BLaER1 (cell line): Measurements from ENCODE around the gene IRX4.

Experiments
- H3K27ac ChIP-seq: shearing (Covaris generic); formaldehyde crosslinking; 2 replicates; pipeline ENCODE4 v1.8.1; 2022
- H3K27me3 ChIP-seq: shearing (Covaris generic); formaldehyde crosslinking; 2 replicates; pipeline ENCODE4 v1.8.1; 2022
- H3K36me3 ChIP-seq: shearing (Covaris generic); formaldehyde crosslinking; 2 replicates; pipeline ENCODE4 v1.8.1; 2022
- H3K4me1 ChIP-seq: shearing (Covaris generic); formaldehyde crosslinking; 2 replicates; pipeline ENCODE4 v1.8.1; 2022
- H3K4me2 ChIP-seq: shearing (Covaris generic); formaldehyde crosslinking; 2 replicates; pipeline ENCODE4 v1.8.1; 2022
- H3K4me3 ChIP-seq: shearing (Covaris generic); formaldehyde crosslinking; 2 replicates; pipeline ENCODE4 v1.8.1; 2022
- H3K9ac ChIP-seq: shearing (Covaris generic); formaldehyde crosslinking; 2 replicates; pipeline ENCODE4 v1.8.1; 2022
- H3K9me3 ChIP-seq: shearing (Covaris generic); formaldehyde crosslinking; 2 replicates; pipeline ENCODE4 v1.8.1; 2022
- H4K20me1 ChIP-seq: shearing (Covaris generic); formaldehyde crosslinking; 2 replicates; pipeline ENCODE4 v1.8.1; 2022
- Cebpa-rat ChIP-seq: shearing (Covaris generic); IDR thresholded peaks from 2 replicates; pipeline ENCODE4 v1.8.1; 2022

IRX4 gene

DNA sequence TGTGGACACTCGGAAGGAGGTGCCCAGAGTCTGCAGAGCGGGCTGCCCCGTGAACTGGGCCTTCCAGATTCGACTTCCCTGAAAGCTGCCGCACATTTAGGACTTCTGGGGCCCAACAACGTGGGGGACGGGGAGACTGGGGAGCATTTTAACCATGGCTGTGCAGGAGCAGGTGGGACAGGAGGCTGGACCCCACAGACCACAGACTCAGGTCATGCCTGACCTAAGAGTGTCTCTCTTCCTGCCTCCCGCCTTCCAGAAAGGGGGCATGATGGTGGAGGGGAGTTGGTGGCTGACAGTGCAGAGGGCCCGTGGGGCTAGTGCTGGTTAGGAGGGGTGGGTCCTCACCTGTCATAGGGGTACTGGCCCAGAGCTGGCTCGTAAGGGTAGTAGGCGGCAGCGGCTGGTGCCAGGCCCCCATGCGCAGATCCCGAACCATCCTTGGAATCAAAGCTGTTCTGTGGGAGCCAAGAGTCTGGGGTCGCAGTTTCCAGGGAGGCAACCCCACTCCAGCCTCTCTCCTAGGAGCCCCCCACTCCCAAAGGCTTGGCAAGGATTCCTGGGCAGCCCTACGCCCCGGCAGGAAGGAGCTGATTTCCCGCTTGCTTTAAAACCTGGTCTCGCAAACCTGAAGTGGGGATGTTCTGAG is 2.2 kb downstream of the IRX4 start:
- no peak for TF ChIP-seq Cebpa-rat
- Histone ChIP-seq H3K36me3 (no peaks in the 10 kb centered on the region), H4K20me1 (peaks cover 83% of the 10 kb centered on the region), H3K4me2 (no peak overlapping the region), H3K27ac (no peak overlapping the region), H3K9me3 (peaks cover 42% of the 10 kb centered on the region), H3K9ac (no peak overlapping the region), H3K27me3 (peaks cover 100% of the 10 kb centered on the region), H3K4me1 (peaks cover 31% of the 10 kb centered on the region), H3K4me3 (no peak overlapping the region)

- no peak for TF ChIP-seq Cebpa-rat
- no peak overlapping the region for H3K4me2 ChIP-seq
- no peak overlapping the region for H3K27ac ChIP-seq
- H3K27me3 ChIP-seq, result peaks cover 100% of the 10 kb centered on the region
- H3K9ac ChIP-seq, result no peak overlapping the region
- H4K20me1 ChIP-seq, result peaks cover 86% of the 10 kb centered on the region
- H3K9me3 ChIP-seq, result peaks cover 37% of the 10 kb centered on the region
- peaks cover 40% of the 10 kb centered on the region for H3K4me1 ChIP-seq
- H3K36me3 ChIP-seq, result no peaks in the 10 kb centered on the region
- H3K4me3 ChIP-seq, result no peak overlapping the region
Observed at GRCh38 chr5:1879292-1880263, 3.1 kb downstream of the IRX4 start.

- no peak overlapping the region for H3K9ac ChIP-seq
- peaks cover 85% of the 10 kb centered on the region for H4K20me1 ChIP-seq
- no peak for TF ChIP-seq Cebpa-rat
- H3K36me3 ChIP-seq, result no peaks in the 10 kb centered on the region
- H3K9me3 ChIP-seq, result peaks cover 37% of the 10 kb centered on the region
- 0 out of 2 replicates have a peak overlapping the region, but pooled peaks have one; percentile 23 for H3K4me3 ChIP-seq
- peaks cover 100% of the 10 kb centered on the region for H3K27me3 ChIP-seq
- no peak overlapping the region for H3K4me2 ChIP-seq
- H3K4me1 ChIP-seq, result peaks cover 41% of the 10 kb centered on the region
- no peak overlapping the region for H3K27ac ChIP-seq
Observed at GRCh38 chr5:1878050-1878849, 4.5 kb downstream of the IRX4 start.

DNA sequence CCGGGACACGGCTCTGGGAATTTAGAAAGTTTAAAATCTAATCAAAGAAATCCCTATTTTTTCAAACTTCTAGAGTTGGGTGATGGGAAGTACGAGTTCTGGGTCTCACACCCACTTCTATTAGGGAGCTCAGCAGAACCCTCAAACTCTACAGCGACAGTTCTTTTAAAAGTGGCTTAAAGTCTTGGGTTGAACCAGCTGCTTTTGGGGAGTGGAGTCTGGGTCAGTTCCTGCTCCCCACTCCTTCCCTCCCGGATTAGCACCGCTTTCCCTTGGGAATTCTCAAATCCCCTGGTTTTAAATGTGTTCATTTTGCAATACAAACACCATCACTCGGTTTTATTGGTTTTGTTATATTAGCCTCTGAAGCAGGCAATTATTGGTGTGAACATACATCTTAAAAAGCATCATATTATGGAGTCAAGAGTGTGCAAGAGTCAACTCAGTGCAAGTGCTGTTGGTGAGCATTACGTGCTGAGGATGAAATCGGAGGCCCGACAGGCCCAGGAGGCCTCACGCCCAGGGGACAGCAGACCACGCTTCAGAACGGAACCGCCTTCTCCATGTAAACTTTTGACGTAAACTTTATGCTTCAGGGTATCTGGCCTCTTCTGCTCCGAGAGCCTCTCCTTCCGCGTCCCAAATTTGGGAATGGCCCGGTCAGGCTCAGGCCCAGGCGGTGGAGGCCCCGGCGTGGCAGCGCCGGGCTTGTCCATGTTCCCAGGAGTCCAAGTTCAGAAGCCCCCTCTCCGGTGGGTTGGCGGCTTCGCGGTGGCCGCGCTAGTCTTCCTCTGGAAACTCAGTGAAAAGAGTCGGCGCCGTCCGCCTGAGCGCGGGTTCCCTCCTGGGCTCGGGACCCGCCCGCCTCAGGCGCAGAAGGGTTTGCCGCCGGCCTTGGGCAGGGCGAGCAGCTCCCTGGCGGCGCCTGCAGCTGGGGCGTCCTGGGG is 5.3 kb downstream of the IRX4 start:
- H3K4me2 ChIP-seq, result no peak overlapping the region
- peak overlapping the region; percentile 23; the same call in 1 of the 2 replicates for H3K4me3 ChIP-seq
- no peak overlapping the region for H3K27ac ChIP-seq
- no peak overlapping the region for H3K9ac ChIP-seq
- H3K4me1 ChIP-seq, result peaks cover 41% of the 10 kb centered on the region
- H3K27me3 ChIP-seq, result peaks cover 100% of the 10 kb centered on the region
- H4K20me1 ChIP-seq, result peaks cover 85% of the 10 kb centered on the region
- peaks cover 37% of the 10 kb centered on the region for H3K9me3 ChIP-seq
- H3K36me3 ChIP-seq, result no peaks in the 10 kb centered on the region
- no peak for TF ChIP-seq Cebpa-rat

DNA sequence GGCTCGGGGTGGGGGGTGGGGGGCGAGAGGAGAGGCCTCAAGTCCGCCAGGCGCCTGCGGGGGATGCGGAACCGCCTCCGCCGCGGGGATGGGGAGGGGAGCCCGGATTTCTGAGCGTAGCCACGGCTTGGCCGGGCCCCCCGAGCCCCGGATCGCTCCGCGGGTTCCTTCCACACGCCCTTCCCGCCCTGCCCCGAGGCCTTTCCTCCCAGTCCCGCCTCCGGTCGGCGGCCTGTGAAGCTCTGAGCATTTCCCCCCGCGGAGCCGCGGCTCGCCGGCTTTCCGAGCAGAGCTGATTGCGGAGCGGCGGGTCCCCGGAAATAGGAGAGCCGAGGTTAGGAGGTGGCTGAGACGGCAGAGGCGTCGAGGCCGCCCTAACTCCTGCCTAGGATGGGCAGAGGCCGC is 6.1 kb downstream of the IRX4 start:
- peaks cover 79% of the 10 kb centered on the region for H4K20me1 ChIP-seq
- no peak overlapping the region for H3K9ac ChIP-seq
- peak overlapping the region; percentile 36; the same call in 1 of the 2 replicates for H3K4me3 ChIP-seq
- H3K9me3 ChIP-seq, result peaks cover 31% of the 10 kb centered on the region
- H3K36me3 ChIP-seq, result no peaks in the 10 kb centered on the region
- no peak overlapping the region for H3K27ac ChIP-seq
- peak overlapping the region; percentile 60 for H3K4me2 ChIP-seq
- peaks cover 99% of the 10 kb centered on the region for H3K27me3 ChIP-seq
- no peak for TF ChIP-seq Cebpa-rat
- H3K4me1 ChIP-seq, result peaks cover 36% of the 10 kb centered on the region

DNA sequence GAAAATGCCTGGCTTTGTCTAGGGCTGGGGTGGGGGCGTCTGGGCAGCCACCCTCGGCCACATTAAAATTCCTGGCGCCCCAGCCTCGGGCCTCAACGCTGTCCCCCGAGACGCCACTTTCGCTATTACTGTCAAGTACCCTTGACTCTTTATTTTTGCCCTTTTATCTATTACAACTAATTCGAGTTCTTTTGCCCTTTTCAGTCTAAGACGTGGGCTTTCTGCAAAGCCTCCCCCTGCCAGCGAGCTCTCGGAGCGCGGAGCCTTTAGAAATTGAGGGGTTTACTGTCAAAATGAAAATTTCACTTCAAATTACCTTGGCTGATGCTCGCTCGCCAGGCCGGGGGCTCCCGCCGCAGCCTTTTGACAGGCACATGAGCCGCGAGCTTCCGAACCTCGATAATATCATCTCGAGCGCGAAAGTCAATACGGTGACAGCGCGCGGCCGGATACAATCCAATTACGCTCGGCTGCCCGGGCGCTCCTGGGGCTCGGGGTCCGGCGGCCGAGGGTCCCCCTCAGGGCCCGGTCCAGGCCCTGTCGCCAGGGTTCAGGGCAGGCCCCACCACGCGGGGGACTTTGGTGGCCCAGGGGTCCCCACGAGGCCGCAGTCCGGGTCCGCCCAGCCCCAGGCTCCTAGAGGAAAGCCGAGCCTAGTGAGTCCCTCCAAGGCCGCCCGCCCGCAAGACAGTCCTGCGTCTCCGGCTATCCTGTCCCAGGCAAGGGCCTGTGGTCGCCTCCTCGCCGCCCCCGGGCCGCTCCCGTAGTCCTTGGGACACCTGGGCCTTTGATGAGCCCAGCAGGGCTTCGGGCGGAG is 6.7 kb downstream of the IRX4 start:
- Histone ChIP-seq H3K27me3 (peaks cover 99% of the 10 kb centered on the region), H3K36me3 (no peaks in the 10 kb centered on the region), H3K4me2 (peak overlapping the region; percentile 60), H3K27ac (no peak overlapping the region), H3K9me3 (peaks cover 27% of the 10 kb centered on the region), H3K4me1 (peaks cover 35% of the 10 kb centered on the region), H3K9ac (no peak overlapping the region), H3K4me3 (peak overlapping the region; percentile 36), H4K20me1 (peaks cover 76% of the 10 kb centered on the region)
- TF ChIP-seq Cebpa-rat, result no peak

GRCh38 chr5:1875281-1875842 is 7.4 kb downstream of the IRX4 start:
- peaks cover 27% of the 10 kb centered on the region for H3K9me3 ChIP-seq
- H3K4me1 ChIP-seq, result peaks cover 35% of the 10 kb centered on the region
- H4K20me1 ChIP-seq, result peaks cover 72% of the 10 kb centered on the region
- TF ChIP-seq Cebpa-rat, result no peak
- H3K4me3 ChIP-seq, result peak overlapping the region; percentile 7
- H3K27ac ChIP-seq, result no peak overlapping the region
- peaks cover 97% of the 10 kb centered on the region for H3K27me3 ChIP-seq
- peak overlapping the region; percentile 60 for H3K4me2 ChIP-seq
- no peaks in the 10 kb centered on the region for H3K36me3 ChIP-seq
- no peak overlapping the region for H3K9ac ChIP-seq

GRCh38 chr5:1874771-1875220 is 7.9 kb downstream of the IRX4 start:
- peak overlapping the region; percentile 60 for H3K4me2 ChIP-seq
- peak overlapping the region; percentile 7; the same call in 1 of the 2 replicates for H3K4me3 ChIP-seq
- no peak overlapping the region for H3K27ac ChIP-seq

More at GRCh38 chr5:1874771-1875220, 7.9 kb downstream of the IRX4 start:
- peaks cover 66% of the 10 kb centered on the region for H4K20me1 ChIP-seq
- H3K4me1 ChIP-seq, result peaks cover 35% of the 10 kb centered on the region
- no peak overlapping the region for H3K9ac ChIP-seq
- no peak for TF ChIP-seq Cebpa-rat
- H3K9me3 ChIP-seq, result peaks cover 23% of the 10 kb centered on the region
- peaks cover 91% of the 10 kb centered on the region for H3K27me3 ChIP-seq
- H3K36me3 ChIP-seq, result no peaks in the 10 kb centered on the region
